ENCODE results near the gene CCL26. TPM values are rescaled to one million over a fixed set of nuclear protein-coding genes. Genes with fewer than 3 reads are reported as not detected.

The CCL26 gene
- total and polyA plus RNA-seq, 9 of the 15 experiments (the other 6 are each of a cell fraction or from before 2014, with no cell fraction given): 2.3 to 26.8 (median 8.4) TPM

- TF ChIP-seq PHF21A (IDR thresholded peaks at IDR 0.05; ENCODE audit: borderline replicate concordance, low read depth) (no peak), DPF2 (IDR thresholded peaks at IDR 0.05) (peak; percentile 37; the same call in 1 of the 2 replicates), ZFP36 (IDR thresholded peaks at IDR 0.05; ENCODE audit: low read depth, low read length, partially characterized antibody) (no peak), MCM3 (IDR thresholded peaks at IDR 0.05) (no peak), ZEB2 (IDR thresholded peaks at IDR 0.05) (0 out of 2 replicates have a peak, but pooled peaks have one; percentile 55), ZNF3 (CRISPR knock-in tag; IDR thresholded peaks at IDR 0.05) (no peak), ZNF282 (CRISPR knock-in tag; IDR thresholded peaks at IDR 0.05) (no peak), RBM17 (IDR thresholded peaks at IDR 0.05; ENCODE audit: borderline replicate concordance, low read depth, low read length) (no peak), SMC3 (conservative IDR thresholded peaks at IDR 0.05; ENCODE audit: insufficient read depth, low read depth, low read length) (peak; percentile 82), SETDB1 (IDR thresholded peaks at IDR 0.05; ENCODE audit: low read length) (no peak), ZNF408 (CRISPR knock-in tag; IDR thresholded peaks at IDR 0.05; ENCODE audit: low read depth) (no peak), FIP1L1 (IDR thresholded peaks at IDR 0.05; ENCODE audit: low read depth, low read length, poor library complexity, severe bottlenecking) (no peak), HMBOX1 (IDR thresholded peaks at IDR 0.05) (no peak), TAF1 (IDR thresholded peaks at IDR 0.05; ENCODE audit: control insufficient read depth, extremely low read depth, insufficient read depth, low read length, severe bottlenecking) (no peak), HNRNPH1 (optimal IDR thresholded peaks at IDR 0.05; ENCODE audit: low read depth, low read length) (no peak), ZFP1 (CRISPR knock-in tag; IDR thresholded peaks at IDR 0.05) (no peak), ZNF75A (CRISPR knock-in tag; IDR thresholded peaks at IDR 0.05) (no peak), SRSF9 (IDR thresholded peaks at IDR 0.05; ENCODE audit: borderline replicate concordance, low read depth, low read length) (no peak), FOXK2 (conservative IDR thresholded peaks at IDR 0.05 in 1 of 2, IDR thresholded peaks at IDR 0.05 in 1 of 2; ENCODE audit: low read depth in 2 of 2) (peak; percentile 66 to 77), BRD9 (IDR thresholded peaks at IDR 0.05; ENCODE audit: low read depth, partially characterized antibody) (peak; percentile 40)
- TF ChIP-seq, protein P1, sequence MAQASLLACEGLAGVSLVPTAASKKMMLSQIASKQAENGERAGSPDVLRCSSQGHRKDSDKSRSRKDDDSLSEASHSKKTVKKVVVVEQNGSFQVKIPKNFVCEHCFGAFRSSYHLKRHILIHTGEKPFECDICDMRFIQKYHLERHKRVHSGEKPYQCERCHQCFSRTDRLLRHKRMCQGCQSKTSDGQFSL (CRISPR knock-in tag; IDR thresholded peaks at IDR 0.05): no peak
- TF ChIP-seq, protein P1 (tag; IDR thresholded peaks at IDR 0.05): no peak
- TF ChIP-seq, protein P2, sequence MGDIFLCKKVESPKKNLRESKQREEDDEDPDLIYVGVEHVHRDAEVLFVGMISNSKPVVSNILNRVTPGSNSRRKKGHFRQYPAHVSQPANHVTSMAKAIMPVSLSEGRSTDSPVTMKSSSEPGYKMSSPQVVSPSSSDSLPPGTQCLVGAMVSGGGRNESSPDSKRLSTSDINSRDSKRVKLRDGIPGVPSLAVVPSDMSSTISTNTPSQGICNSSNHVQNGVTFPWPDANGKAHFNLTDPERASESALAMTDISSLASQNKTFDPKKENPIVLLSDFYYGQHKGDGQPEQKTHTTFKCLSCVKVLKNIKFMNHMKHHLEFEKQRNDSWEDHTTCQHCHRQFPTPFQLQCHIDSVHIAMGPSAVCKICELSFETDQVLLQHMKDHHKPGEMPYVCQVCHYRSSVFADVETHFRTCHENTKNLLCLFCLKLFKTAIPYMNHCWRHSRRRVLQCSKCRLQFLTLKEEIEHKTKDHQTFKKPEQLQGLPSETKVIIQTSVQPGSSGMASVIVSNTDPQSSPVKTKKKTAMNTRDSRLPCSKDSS (IDR thresholded peaks at IDR 0.05; ENCODE audit: low read depth, partially characterized antibody): no peak
- TF ChIP-seq, protein P3, sequence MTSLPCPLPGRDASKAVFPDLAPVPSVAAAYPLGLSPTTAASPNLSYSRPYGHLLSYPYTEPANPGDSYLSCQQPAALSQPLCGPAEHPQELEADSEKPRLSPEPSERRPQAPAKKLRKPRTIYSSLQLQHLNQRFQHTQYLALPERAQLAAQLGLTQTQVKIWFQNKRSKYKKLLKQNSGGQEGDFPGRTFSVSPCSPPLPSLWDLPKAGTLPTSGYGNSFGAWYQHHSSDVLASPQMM (CRISPR knock-in tag; IDR thresholded peaks at IDR 0.05): no peak
- TF ChIP-seq, protein P4, sequence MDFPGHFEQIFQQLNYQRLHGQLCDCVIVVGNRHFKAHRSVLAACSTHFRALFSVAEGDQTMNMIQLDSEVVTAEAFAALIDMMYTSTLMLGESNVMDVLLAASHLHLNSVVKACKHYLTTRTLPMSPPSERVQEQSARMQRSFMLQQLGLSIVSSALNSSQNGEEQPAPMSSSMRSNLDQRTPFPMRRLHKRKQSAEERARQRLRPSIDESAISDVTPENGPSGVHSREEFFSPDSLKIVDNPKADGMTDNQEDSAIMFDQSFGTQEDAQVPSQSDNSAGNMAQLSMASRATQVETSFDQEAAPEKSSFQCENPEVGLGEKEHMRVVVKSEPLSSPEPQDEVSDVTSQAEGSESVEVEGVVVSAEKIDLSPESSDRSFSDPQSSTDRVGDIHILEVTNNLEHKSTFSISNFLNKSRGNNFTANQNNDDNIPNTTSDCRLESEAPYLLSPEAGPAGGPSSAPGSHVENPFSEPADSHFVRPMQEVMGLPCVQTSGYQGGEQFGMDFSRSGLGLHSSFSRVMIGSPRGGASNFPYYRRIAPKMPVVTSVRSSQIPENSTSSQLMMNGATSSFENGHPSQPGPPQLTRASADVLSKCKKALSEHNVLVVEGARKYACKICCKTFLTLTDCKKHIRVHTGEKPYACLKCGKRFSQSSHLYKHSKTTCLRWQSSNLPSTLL (IDR thresholded peaks at IDR 0.05): no peak
Observed at GRCh38 chr7:75762350-75762917, 9.6 kb downstream of the CCL26 start (continued).
